Measurements from ENCODE around the gene FOXO1. TPM values are rescaled to one million over a fixed set of nuclear protein-coding genes. Genes with fewer than 3 reads are reported as not detected.

Gene FOXO1
- total RNA-seq, 1 donor from 2014 or later: 50.4 TPM

- Mint-ChIP-seq H3K27ac (no peak overlapping the region), H3K27me3 (no peaks in the 10 kb centered on the region), H3K9me3 (no peaks in the 10 kb centered on the region), H3K4me3 (no peak overlapping the region), H3K36me3 (ENCODE audit: low read depth) (no peaks in the 10 kb centered on the region), H3K4me1 (peaks cover 19% of the 10 kb centered on the region)
- DNase-seq (no peak), ATAC-seq (ENCODE audit: low read depth) (peak; percentile 45)
- ChIA-PET CTCF (interaction anchor here (1.5 kb wide), 1 partner anchor 10 kb away, joined by 5 read pairs; no protein-coding TSS in a partner anchor), POLR2A (no interaction called here)
- no peak for TF ChIP-seq CTCF (IDR thresholded peaks at IDR 0.05)
- intact Hi-C loops (cut with micrococcal nuclease): no loop called here
Measured at GRCh38 chr13:40692946-40693345, 26.5 kb upstream of the FOXO1 start.

- CTCF ChIA-PET: no interaction called here
- H3K4me1 Mint-ChIP-seq: peaks cover 2% of the 10 kb centered on the region
Measured at GRCh38 chr13:40688781-40689180, 22.3 kb upstream of the FOXO1 start.

GRCh38 chr13:40682449-40683240, 16.2 kb upstream of the FOXO1 start:
- H3K4me1 Mint-ChIP-seq: peaks cover 24% of the 10 kb centered on the region
- H3K27me3 Mint-ChIP-seq: no peaks in the 10 kb centered on the region
- POLR2A ChIA-PET: interaction anchor here (1.0 to 1.9 kb wide), 3 partner anchors 14 to 613 kb away, joined by 3 to 6 read pairs (median 5); no protein-coding TSS in a partner anchor
- no peak overlapping the region for H3K4me3 Mint-ChIP-seq
- no peak overlapping the region for H3K27ac Mint-ChIP-seq
- DNase-seq (no peak), ATAC-seq (ENCODE audit: low read depth) (no peak)
- no peaks in the 10 kb centered on the region for H3K9me3 Mint-ChIP-seq
- CTCF ChIA-PET: interaction anchor here (0.6 to 8.0 kb wide), 30 partner anchors 9 to 999 kb away, joined by 3 to 130 read pairs (median 4); no protein-coding TSS in a partner anchor
- H3K36me3 Mint-ChIP-seq (ENCODE audit: low read depth): no peaks in the 10 kb centered on the region
- no peak for TF ChIP-seq CTCF (IDR thresholded peaks at IDR 0.05)
- intact Hi-C loops (cut with micrococcal nuclease): loop anchor here (1.0 to 5.0 kb wide), 7 partner anchors 16 to 1070 kb away; partner anchors contain the start of gene FOXO1

More at GRCh38 chr13:40688781-40689180, 22.3 kb upstream of the FOXO1 start:
- Mint-ChIP-seq H3K27me3 (no peaks in the 10 kb centered on the region), H3K4me3 (no peak overlapping the region), H3K36me3 (ENCODE audit: low read depth) (no peaks in the 10 kb centered on the region), H3K27ac (no peak overlapping the region), H3K9me3 (no peaks in the 10 kb centered on the region)
- ATAC-seq (ENCODE audit: low read depth) (no peak), DNase-seq (no peak)
- intact Hi-C loops (cut with micrococcal nuclease): no loop called here
- POLR2A ChIA-PET: interaction anchor here (0.7 to 0.8 kb wide), 2 partner anchors 92 to 992 kb away, joined by 5 read pairs; no protein-coding TSS in a partner anchor
- no peak for TF ChIP-seq CTCF (IDR thresholded peaks at IDR 0.05)

GRCh38 chr13:40681341-40682146, 15.1 kb upstream of the FOXO1 start:
- no peak for TF ChIP-seq CTCF (IDR thresholded peaks at IDR 0.05)
- H3K4me1 Mint-ChIP-seq: peaks cover 24% of the 10 kb centered on the region
- H3K27ac Mint-ChIP-seq: no peak overlapping the region
- no peaks in the 10 kb centered on the region for H3K27me3 Mint-ChIP-seq
- ChIA-PET POLR2A (interaction anchor here (0.7 to 1.9 kb wide), 3 partner anchors 16 to 612 kb away, joined by 3 to 6 read pairs (median 3); no protein-coding TSS in a partner anchor), CTCF (interaction anchor here (0.9 to 8.0 kb wide), 12 partner anchors 9 to 996 kb away, joined by 3 to 130 read pairs (median 6); no protein-coding TSS in a partner anchor)
- ATAC-seq (ENCODE audit: low read depth) (no peak), DNase-seq (no peak)
- no peaks in the 10 kb centered on the region for H3K9me3 Mint-ChIP-seq
- H3K4me3 Mint-ChIP-seq: no peak overlapping the region
- intact Hi-C loops (cut with micrococcal nuclease): loop anchor here (2.0 to 5.0 kb wide), 4 partner anchors 15 to 1069 kb away; partner anchors contain the start of gene FOXO1
- no peaks in the 10 kb centered on the region for H3K36me3 Mint-ChIP-seq (ENCODE audit: low read depth)
